Measurements from ENCODE around the gene IFI6.
"Not testable (repeated sequence)": the region's sequence is repeated elsewhere in the genome, so short reads cannot be mapped to it uniquely, and the experiment has no call there.

The IFI6 gene

DNA sequence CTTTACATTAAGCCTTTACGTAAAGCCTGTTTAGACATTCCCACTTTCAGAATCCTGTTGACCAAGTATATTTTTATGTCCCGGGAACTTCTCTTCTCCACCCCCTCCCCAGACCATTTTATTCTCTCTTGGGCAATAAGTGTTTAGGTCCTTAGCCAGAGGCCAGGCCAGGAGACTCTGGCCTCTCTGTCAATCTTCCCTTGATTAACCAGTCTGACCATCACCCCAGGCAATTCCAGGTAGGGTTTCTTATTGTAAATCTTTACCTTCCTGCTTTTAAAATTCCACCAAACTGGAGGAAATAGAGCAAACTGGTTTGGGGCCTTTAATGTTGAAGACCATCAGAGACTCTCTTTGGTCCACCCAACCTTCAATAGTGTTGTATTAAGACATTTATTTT, 12.2 kb upstream of the IFI6 start:
- DNase-seq (ENCODE audit: low read depth), result no peak
- no peak for TF ChIP-seq CTCF (IDR thresholded peaks at IDR 0.05; ENCODE audit: low read length, missing control alignments)
- no peak overlapping the region for H3K4me3 ChIP-seq (replicated peaks; ENCODE audit: low read depth, low read length)

- H3K4me3 ChIP-seq (replicated peaks; ENCODE audit: low read depth, low read length), result no peak overlapping the region
- no peak for TF ChIP-seq CTCF (IDR thresholded peaks at IDR 0.05; ENCODE audit: low read length, missing control alignments)
- DNase-seq (ENCODE audit: low read depth), result no peak
Observed at GRCh38 chr1:27682351-27682944, 10.5 kb upstream of the IFI6 start.

GRCh38 chr1:27681580-27681979, 9.6 kb upstream of the IFI6 start:
- DNase-seq (ENCODE audit: low read depth); H3K4me3 ChIP-seq (replicated peaks; ENCODE audit: low read depth, low read length): not testable (repeated sequence)

DNA sequence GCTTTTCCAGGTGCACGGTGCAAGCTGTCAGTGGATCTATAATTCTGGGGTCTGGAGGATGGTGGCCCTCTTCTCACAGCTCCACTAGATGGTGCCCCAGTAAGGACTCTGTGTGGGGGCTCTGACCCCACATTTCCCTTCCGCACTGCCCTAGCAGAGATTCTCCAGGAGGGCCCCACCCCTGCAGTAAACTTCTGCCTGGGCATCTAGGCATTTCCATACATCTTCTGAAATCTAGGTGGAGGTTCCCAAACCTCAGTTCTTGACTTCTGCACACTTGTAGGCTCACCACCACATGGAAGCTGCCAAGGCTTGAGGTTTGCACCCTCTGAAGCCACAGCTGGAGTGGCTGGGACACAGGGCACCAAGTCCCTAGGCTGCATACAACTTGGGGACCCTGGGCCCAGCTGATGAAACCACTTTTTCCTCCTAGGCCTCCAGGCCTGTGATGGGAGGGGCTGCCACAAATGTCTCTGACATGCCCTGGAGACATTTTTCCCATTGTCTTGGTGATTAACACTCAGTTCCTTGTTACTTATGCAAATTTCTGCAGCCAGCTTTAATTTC, 8.3 kb upstream of the IFI6 start:
- DNase-seq (ENCODE audit: low read depth); H3K4me3 ChIP-seq (replicated peaks; ENCODE audit: low read depth, low read length): not testable (repeated sequence)

- no peak for TF ChIP-seq CTCF (IDR thresholded peaks at IDR 0.05; ENCODE audit: low read length, missing control alignments)
- no peak for DNase-seq (ENCODE audit: low read depth)
- H3K4me3 ChIP-seq (replicated peaks; ENCODE audit: low read depth, low read length), result no peak overlapping the region
Observed at GRCh38 chr1:27678747-27679146, 6.8 kb upstream of the IFI6 start.

DNA sequence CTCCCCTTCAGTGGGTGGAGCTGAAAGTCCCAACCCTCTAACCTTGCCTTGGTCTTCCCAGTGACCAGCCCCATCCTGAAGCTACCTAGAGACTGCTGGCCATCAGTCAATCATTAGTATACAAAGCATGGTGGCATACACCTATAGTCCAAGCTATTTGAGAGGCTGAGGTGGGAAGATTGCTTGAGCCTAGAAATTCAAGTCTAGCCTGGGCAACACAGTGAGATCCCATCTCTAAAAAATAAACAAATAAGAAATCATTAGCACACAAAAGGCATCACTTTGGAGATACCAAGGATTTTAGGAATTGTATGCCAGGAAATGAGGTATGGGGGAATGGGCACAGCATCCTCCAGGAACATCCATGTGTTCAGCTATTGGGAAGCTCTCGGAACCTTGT, 4.4 kb upstream of the IFI6 start:
- no peak for TF ChIP-seq CTCF (IDR thresholded peaks at IDR 0.05; ENCODE audit: low read length, missing control alignments)
- DNase-seq (ENCODE audit: low read depth), result no peak
- H3K4me3 ChIP-seq (replicated peaks; ENCODE audit: low read depth, low read length), result no peak overlapping the region

- H3K4me3 ChIP-seq (replicated peaks; ENCODE audit: low read depth, low read length), result peak overlapping the region; percentile 61
- peak; percentile 41 for DNase-seq (ENCODE audit: low read depth)
- no peak for TF ChIP-seq CTCF (IDR thresholded peaks at IDR 0.05; ENCODE audit: low read length, missing control alignments)
Observed at GRCh38 chr1:27672750-27673112, 739 bp upstream of the IFI6 start.

DNA sequence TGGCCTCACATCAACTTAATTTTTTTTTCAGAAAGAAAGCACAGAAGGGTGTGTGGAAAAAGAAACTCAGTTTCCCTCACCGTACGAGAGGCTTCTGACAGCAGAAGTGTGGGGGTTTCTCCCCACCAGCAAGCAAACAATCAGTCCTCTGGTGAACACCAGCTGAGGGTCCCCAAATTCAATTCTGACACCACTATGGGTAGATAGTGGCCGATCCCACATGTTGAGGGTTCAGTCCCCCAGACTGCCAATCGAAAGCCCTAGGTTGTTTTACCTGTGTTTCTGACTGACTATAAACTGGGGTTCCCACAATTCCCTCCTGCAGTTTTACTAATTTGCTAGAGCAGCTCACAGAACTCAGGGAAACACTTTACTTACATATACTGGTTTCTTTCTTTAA, 2.1 kb downstream of the IFI6 start:
- TF ChIP-seq CTCF (IDR thresholded peaks at IDR 0.05; ENCODE audit: low read length, missing control alignments), result no peak
- no peak for DNase-seq (ENCODE audit: low read depth)
- no peak overlapping the region for H3K4me3 ChIP-seq (replicated peaks; ENCODE audit: low read depth, low read length)

Data from fibroblast of pulmonary artery (primary cell).